ENCODE measurements around the gene DYRK1A.

The DYRK1A gene

GRCh38 chr21:37369307-37369854 is 2.8 kb downstream of the DYRK1A start:
- WGBS (ENCODE audit: insufficient coverage), result 100% methylated on average over 1 of the region's 3 CpGs

DNA sequence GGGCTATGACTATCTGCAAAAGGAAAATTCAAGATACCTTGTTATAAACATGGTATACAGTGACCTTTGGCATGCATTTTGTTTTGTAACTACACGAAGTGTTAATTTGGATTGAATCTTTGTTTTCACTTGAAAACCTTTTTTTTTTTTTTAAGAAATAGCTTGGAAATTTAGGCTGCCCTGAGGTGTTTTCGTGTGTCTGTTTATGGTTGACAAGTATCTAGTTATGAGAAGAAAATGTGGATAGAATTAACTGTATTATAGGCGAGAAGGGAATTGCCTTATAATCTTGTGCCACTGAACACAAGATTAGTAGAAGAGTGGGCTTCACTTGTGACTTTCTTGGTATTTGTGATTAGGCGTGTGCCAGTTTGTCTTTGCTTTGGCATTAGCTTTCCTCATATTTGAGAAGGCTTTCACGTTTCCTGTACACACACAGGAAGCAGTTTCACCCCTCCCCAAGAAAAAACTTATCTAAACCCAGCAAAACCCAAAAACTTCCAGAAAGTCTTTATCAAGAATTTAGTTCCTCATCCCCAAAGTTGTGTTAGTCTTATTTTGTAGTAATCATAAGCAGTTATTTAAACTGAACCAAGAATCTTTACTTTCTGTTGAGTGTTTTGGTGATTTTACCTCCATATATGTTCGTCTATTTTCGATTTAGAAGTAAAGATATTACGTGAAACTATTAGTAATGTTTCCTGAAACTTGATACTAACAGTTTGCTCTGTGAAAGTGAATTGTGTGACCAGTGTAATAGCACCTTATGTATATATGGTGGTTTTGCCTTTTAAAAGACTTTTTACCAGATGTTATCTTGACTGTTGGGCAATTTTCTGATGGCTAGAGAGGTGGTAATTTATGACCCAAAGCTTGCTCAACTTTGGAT is 3.8 kb downstream of the DYRK1A start:
- CTCF ChIA-PET, result interaction anchor here (0.8 to 1.6 kb wide), 7 partner anchors 13 to 106 kb away, joined by 3 read pairs; partner anchors contain the start of gene VPS26C
- Histone ChIP-seq H3K9me3 (ENCODE audit: control extremely low read depth in 1 of 5, control insufficient read depth in 4 of 5, insufficient read depth in 2 of 5, low read depth in 1 of 5, low read length in 4 of 5) (no peaks in the 10 kb centered on the region), H3K4me1 (ENCODE audit: control extremely low read depth in 1 of 4, control insufficient read depth in 4 of 4, insufficient read depth in 4 of 4, low read length in 3 of 4) (peaks cover 33 to 68% (median 54%) of the 10 kb centered on the region in 4 experiments), H3K4me3 (ENCODE audit: control insufficient read depth in 1 of 7, extremely low read depth in 1 of 7, insufficient read depth in 4 of 7, low read depth in 2 of 7, low read length in 6 of 7) (peak overlapping the region in 6 of 7 experiments; percentile 56 to 100 (median 93)), H3K36me3 (ENCODE audit: control insufficient read depth in 4 of 4, insufficient read depth in 4 of 4, low read length in 3 of 4) (peaks cover 0 to 3% (median 0%) of the 10 kb centered on the region in 4 experiments), H3K27ac (ENCODE audit: insufficient read depth in 1 of 2, low read depth in 1 of 2, low read length in 2 of 2, poor library complexity in 1 of 2, severe bottlenecking in 2 of 2) (peak overlapping the region; percentile 96 to 99), H3K27me3 (replicated peaks in 2 of 5; ENCODE audit: control insufficient read depth in 4 of 5, insufficient read depth in 5 of 5, low read length in 4 of 5) (no peaks in the 10 kb centered on the region)
- POLR2A ChIA-PET, result interaction anchor here (0.6 to 1.1 kb wide), 2 partner anchors 12 to 103 kb away, joined by 3 read pairs; partner anchors contain the start of gene VPS26C
- peak; percentile 58 to 82 (median 79) for DNase-seq
- WGBS (ENCODE audit: insufficient coverage), result 0% methylated on average over 2 of the region's 8 CpGs

More at GRCh38 chr21:37369307-37369854, 2.8 kb downstream of the DYRK1A start:
- Histone ChIP-seq H3K4me1 (ENCODE audit: control extremely low read depth in 1 of 4, control insufficient read depth in 4 of 4, insufficient read depth in 4 of 4, low read length in 3 of 4) (peaks cover 36 to 67% (median 60%) of the 10 kb centered on the region in 4 experiments), H3K27ac (ENCODE audit: insufficient read depth in 1 of 2, low read depth in 1 of 2, low read length in 2 of 2, poor library complexity in 1 of 2, severe bottlenecking in 2 of 2) (peak overlapping the region; percentile 96 to 99), H3K9me3 (ENCODE audit: control extremely low read depth in 1 of 5, control insufficient read depth in 4 of 5, insufficient read depth in 2 of 5, low read depth in 1 of 5, low read length in 4 of 5) (no peaks in the 10 kb centered on the region), H3K36me3 (ENCODE audit: control insufficient read depth in 4 of 4, insufficient read depth in 4 of 4, low read length in 3 of 4) (peaks cover 0 to 3% (median 0%) of the 10 kb centered on the region in 4 experiments), H3K4me3 (ENCODE audit: control insufficient read depth in 1 of 7, extremely low read depth in 1 of 7, insufficient read depth in 4 of 7, low read depth in 2 of 7, low read length in 6 of 7) (peak overlapping the region in 6 of 7 experiments; percentile 91 to 100 (median 93)), H3K27me3 (replicated peaks in 2 of 5; ENCODE audit: control insufficient read depth in 4 of 5, insufficient read depth in 5 of 5, low read length in 4 of 5) (no peaks in the 10 kb centered on the region)
- no peak for DNase-seq
- POLR2A ChIA-PET, result interaction anchor here (0.6 kb wide), 1 partner anchor 9 kb away, joined by 4 read pairs; no protein-coding TSS in a partner anchor
- CTCF ChIA-PET, result interaction anchor here (1.0 to 1.6 kb wide), 6 partner anchors 10 to 91 kb away, joined by 3 read pairs; no protein-coding TSS in a partner anchor

DNA sequence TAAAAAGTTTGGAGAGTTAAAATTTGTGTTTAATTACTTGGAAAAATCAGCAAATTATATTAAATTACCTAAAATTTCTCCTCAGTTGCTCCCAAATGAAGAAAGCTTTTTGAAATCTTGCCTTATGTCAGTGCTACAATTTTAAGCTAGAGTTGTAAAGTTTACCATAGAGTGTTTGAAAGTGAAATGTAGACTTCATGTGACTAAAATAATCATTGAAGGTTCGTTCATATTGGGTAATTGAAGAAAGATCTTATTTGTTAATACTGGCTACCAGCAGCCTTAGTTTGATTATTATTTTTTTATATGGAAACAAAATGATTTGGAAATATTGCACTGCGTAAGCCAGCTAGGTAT is 4.4 kb downstream of the DYRK1A start:
- CTCF ChIA-PET, result interaction anchor here (0.8 to 1.6 kb wide), 5 partner anchors 13 to 104 kb away, joined by 3 read pairs; partner anchors contain the start of gene VPS26C
- no peak for DNase-seq
- H3K36me3 ChIP-seq (ENCODE audit: control insufficient read depth in 4 of 4, insufficient read depth in 4 of 4, low read length in 3 of 4), result peaks cover 0 to 6% (median 0%) of the 10 kb centered on the region in 4 experiments
- H3K4me3 ChIP-seq (ENCODE audit: control insufficient read depth in 1 of 7, extremely low read depth in 1 of 7, insufficient read depth in 4 of 7, low read depth in 2 of 7, low read length in 6 of 7), result peak overlapping the region in 5 of 7 experiments; percentile 92 to 100 (median 93)
- peak overlapping the region; percentile 96 to 99 for H3K27ac ChIP-seq (ENCODE audit: insufficient read depth in 1 of 2, low read depth in 1 of 2, low read length in 2 of 2, poor library complexity in 1 of 2, severe bottlenecking in 2 of 2)
- WGBS (ENCODE audit: insufficient coverage), result 80% methylated on average over 1 of the region's 2 CpGs
- H3K27me3 ChIP-seq (replicated peaks in 2 of 5; ENCODE audit: control insufficient read depth in 4 of 5, insufficient read depth in 5 of 5, low read length in 4 of 5), result no peaks in the 10 kb centered on the region
- H3K9me3 ChIP-seq (ENCODE audit: control extremely low read depth in 1 of 5, control insufficient read depth in 4 of 5, insufficient read depth in 2 of 5, low read depth in 1 of 5, low read length in 4 of 5), result no peaks in the 10 kb centered on the region
- peaks cover 40 to 70% (median 56%) of the 10 kb centered on the region in 4 experiments for H3K4me1 ChIP-seq (ENCODE audit: control extremely low read depth in 1 of 4, control insufficient read depth in 4 of 4, insufficient read depth in 4 of 4, low read length in 3 of 4)
- POLR2A ChIA-PET, result interaction anchor here (1.1 kb wide), 1 partner anchor 13 kb away, joined by 3 read pairs; no protein-coding TSS in a partner anchor

GRCh38 chr21:37372127-37372731 is 5.7 kb downstream of the DYRK1A start:
- CTCF ChIA-PET, result interaction anchor here (0.8 kb wide), 1 partner anchor 34 kb away, joined by 3 read pairs; no protein-coding TSS in a partner anchor
- Histone ChIP-seq H3K36me3 (ENCODE audit: control insufficient read depth in 4 of 4, insufficient read depth in 4 of 4, low read length in 3 of 4) (peaks cover 0 to 6% (median 0%) of the 10 kb centered on the region in 4 experiments), H3K4me3 (ENCODE audit: control insufficient read depth in 1 of 7, extremely low read depth in 1 of 7, insufficient read depth in 4 of 7, low read depth in 2 of 7, low read length in 6 of 7) (no peak overlapping the region), H3K9me3 (ENCODE audit: control extremely low read depth in 1 of 5, control insufficient read depth in 4 of 5, insufficient read depth in 2 of 5, low read depth in 1 of 5, low read length in 4 of 5) (no peaks in the 10 kb centered on the region), H3K27me3 (replicated peaks in 2 of 5; ENCODE audit: control insufficient read depth in 4 of 5, insufficient read depth in 5 of 5, low read length in 4 of 5) (no peaks in the 10 kb centered on the region), H3K4me1 (ENCODE audit: control extremely low read depth in 1 of 4, control insufficient read depth in 4 of 4, insufficient read depth in 4 of 4, low read length in 3 of 4) (peaks cover 45 to 77% (median 59%) of the 10 kb centered on the region in 4 experiments), H3K27ac (ENCODE audit: insufficient read depth in 1 of 2, low read depth in 1 of 2, low read length in 2 of 2, poor library complexity in 1 of 2, severe bottlenecking in 2 of 2) (no peak overlapping the region)
- DNase-seq, result no peak
- WGBS (ENCODE audit: insufficient coverage), result 94% methylated on average over 2 of the region's 3 CpGs
- POLR2A ChIA-PET, result no interaction called here

DNA sequence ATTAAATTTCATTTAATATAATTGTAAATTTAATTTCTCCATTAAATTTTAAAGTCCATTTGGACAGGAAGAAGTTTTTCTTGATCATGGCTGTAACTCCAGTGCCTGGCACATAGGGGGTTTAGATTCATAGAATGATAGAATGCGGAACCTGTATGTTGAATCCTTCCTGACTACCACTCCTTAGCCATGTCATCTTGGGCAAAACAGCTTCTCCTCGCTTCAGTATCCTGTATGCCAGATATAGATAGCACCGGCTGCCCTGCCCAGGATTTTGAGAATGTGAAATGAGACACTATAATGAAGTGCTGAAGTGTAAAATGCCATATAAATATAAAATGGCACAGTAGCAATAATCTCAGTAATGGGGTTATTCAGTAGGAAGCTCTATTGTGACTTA is 6.4 kb downstream of the DYRK1A start:
- WGBS (ENCODE audit: insufficient coverage), result no CpG with 5 or more reads among the region's 3 CpGs
- Histone ChIP-seq H3K4me3 (ENCODE audit: control insufficient read depth in 1 of 7, extremely low read depth in 1 of 7, insufficient read depth in 4 of 7, low read depth in 2 of 7, low read length in 6 of 7) (no peak overlapping the region), H3K36me3 (ENCODE audit: control insufficient read depth in 4 of 4, insufficient read depth in 4 of 4, low read length in 3 of 4) (peaks cover 0 to 6% (median 0%) of the 10 kb centered on the region in 4 experiments), H3K4me1 (ENCODE audit: control extremely low read depth in 1 of 4, control insufficient read depth in 4 of 4, insufficient read depth in 4 of 4, low read length in 3 of 4) (peaks cover 45 to 84% (median 62%) of the 10 kb centered on the region in 4 experiments), H3K27me3 (replicated peaks in 2 of 5; ENCODE audit: control insufficient read depth in 4 of 5, insufficient read depth in 5 of 5, low read length in 4 of 5) (no peaks in the 10 kb centered on the region), H3K27ac (ENCODE audit: insufficient read depth in 1 of 2, low read depth in 1 of 2, low read length in 2 of 2, poor library complexity in 1 of 2, severe bottlenecking in 2 of 2) (peak overlapping the region in 1 of 2 experiments; percentile 38), H3K9me3 (ENCODE audit: control extremely low read depth in 1 of 5, control insufficient read depth in 4 of 5, insufficient read depth in 2 of 5, low read depth in 1 of 5, low read length in 4 of 5) (no peaks in the 10 kb centered on the region)
- CTCF ChIA-PET, result interaction anchor here (1.0 to 2.0 kb wide), 5 partner anchors 10 to 111 kb away, joined by 3 to 10 read pairs (median 3); no protein-coding TSS in a partner anchor
- POLR2A ChIA-PET, result interaction anchor here (1.2 kb wide), 1 partner anchor 79 kb away, joined by 4 read pairs; no protein-coding TSS in a partner anchor
- DNase-seq, result no peak

DNA sequence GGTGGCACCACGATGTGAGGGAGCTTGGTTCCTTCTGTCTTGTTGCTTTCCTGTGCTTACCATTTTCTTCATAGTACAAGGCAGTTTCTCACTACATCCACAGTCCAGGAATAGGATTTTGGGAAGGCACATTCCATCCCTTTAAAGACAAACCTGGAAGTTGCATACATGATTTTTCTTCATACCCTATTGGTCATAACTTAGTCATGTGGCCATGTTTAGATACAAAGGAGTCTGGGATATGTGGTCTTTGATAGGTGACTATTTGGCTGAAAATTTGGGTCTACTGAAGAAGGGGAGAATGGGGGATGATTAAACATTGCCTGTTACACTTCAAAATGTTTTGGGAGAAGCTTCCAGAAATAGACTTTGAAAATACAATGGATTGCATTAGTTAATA is 7.0 kb downstream of the DYRK1A start:
- H3K4me1 ChIP-seq (ENCODE audit: control extremely low read depth in 1 of 4, control insufficient read depth in 4 of 4, insufficient read depth in 4 of 4, low read length in 3 of 4), result peaks cover 44 to 86% (median 65%) of the 10 kb centered on the region in 4 experiments
- H3K36me3 ChIP-seq (ENCODE audit: control insufficient read depth in 4 of 4, insufficient read depth in 4 of 4, low read length in 3 of 4), result peaks cover 0 to 3% (median 0%) of the 10 kb centered on the region in 4 experiments
- CTCF ChIA-PET, result interaction anchor here (1.0 to 2.0 kb wide), 7 partner anchors 9 to 112 kb away, joined by 3 to 10 read pairs (median 3); partner anchors contain the start of gene VPS26C
- H3K4me3 ChIP-seq (ENCODE audit: control insufficient read depth in 1 of 7, extremely low read depth in 1 of 7, insufficient read depth in 4 of 7, low read depth in 2 of 7, low read length in 6 of 7), result no peak overlapping the region
- no peaks in the 10 kb centered on the region for H3K27me3 ChIP-seq (replicated peaks in 2 of 5; ENCODE audit: control insufficient read depth in 4 of 5, insufficient read depth in 5 of 5, low read length in 4 of 5)
- H3K27ac ChIP-seq (ENCODE audit: insufficient read depth in 1 of 2, low read depth in 1 of 2, low read length in 2 of 2, poor library complexity in 1 of 2, severe bottlenecking in 2 of 2), result peak overlapping the region in 1 of 2 experiments; percentile 38
- POLR2A ChIA-PET, result interaction anchor here (0.8 to 1.2 kb wide), 2 partner anchors 72 to 78 kb away, joined by 4 read pairs; no protein-coding TSS in a partner anchor
- H3K9me3 ChIP-seq (ENCODE audit: control extremely low read depth in 1 of 5, control insufficient read depth in 4 of 5, insufficient read depth in 2 of 5, low read depth in 1 of 5, low read length in 4 of 5), result no peaks in the 10 kb centered on the region
- no peak for DNase-seq
- WGBS (ENCODE audit: insufficient coverage), result 83% methylated on average over 1 of the region's 1 CpG
